ENCODE results near the gene CRHR1.

- no peak for TF ChIP-seq CEBPB (IDR thresholded peaks at IDR 0.05)
- TF ChIP-seq, protein P1, sequence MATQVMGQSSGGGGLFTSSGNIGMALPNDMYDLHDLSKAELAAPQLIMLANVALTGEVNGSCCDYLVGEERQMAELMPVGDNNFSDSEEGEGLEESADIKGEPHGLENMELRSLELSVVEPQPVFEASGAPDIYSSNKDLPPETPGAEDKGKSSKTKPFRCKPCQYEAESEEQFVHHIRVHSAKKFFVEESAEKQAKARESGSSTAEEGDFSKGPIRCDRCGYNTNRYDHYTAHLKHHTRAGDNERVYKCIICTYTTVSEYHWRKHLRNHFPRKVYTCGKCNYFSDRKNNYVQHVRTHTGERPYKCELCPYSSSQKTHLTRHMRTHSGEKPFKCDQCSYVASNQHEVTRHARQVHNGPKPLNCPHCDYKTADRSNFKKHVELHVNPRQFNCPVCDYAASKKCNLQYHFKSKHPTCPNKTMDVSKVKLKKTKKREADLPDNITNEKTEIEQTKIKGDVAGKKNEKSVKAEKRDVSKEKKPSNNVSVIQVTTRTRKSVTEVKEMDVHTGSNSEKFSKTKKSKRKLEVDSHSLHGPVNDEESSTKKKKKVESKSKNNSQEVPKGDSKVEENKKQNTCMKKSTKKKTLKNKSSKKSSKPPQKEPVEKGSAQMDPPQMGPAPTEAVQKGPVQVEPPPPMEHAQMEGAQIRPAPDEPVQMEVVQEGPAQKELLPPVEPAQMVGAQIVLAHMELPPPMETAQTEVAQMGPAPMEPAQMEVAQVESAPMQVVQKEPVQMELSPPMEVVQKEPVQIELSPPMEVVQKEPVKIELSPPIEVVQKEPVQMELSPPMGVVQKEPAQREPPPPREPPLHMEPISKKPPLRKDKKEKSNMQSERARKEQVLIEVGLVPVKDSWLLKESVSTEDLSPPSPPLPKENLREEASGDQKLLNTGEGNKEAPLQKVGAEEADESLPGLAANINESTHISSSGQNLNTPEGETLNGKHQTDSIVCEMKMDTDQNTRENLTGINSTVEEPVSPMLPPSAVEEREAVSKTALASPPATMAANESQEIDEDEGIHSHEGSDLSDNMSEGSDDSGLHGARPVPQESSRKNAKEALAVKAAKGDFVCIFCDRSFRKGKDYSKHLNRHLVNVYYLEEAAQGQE (IDR thresholded peaks at IDR 0.05; ENCODE audit: low read depth) = no peak
- no peak for TF ChIP-seq TEAD4 (IDR thresholded peaks at IDR 0.05)
- TF ChIP-seq NFIC (IDR thresholded peaks at IDR 0.05) = no peak
Measured at GRCh38 chr17:45763182-45763581, 20.9 kb upstream of the CRHR1 start.

All from Ishikawa (cell line).